Upper lobe of right lung (tissue), 1 donor: ENCODE measurements around the gene PLEKHN1. TPM values are rescaled to one million over a fixed set of nuclear protein-coding genes. Genes with fewer than 3 reads are reported as not detected.

Experiments
- ATAC-seq: fragments of 200-7000 bp; cut with Tn5 transposase; one replicate; pipeline ENCODE4 v1.9.1; 2020; ENCODE audit warnings: mild to moderate bottlenecking, moderate library complexity
- DNase-seq: peaks from one replicate; pipeline ENCODE4 v3.0.0-alpha.2; 2020
- H3K27ac ChIP-seq: fragments of 200-600 bp; one replicate; pipeline ENCODE4 v1.8.0; 2022
- H3K27me3 ChIP-seq: fragments of 200-600 bp; one replicate; pipeline ENCODE4 v1.8.0; 2022; ENCODE audit warnings: mild to moderate bottlenecking
- H3K36me3 ChIP-seq: fragments of 200-600 bp; one replicate; pipeline ENCODE4 v1.8.0; 2022
- H3K4me1 ChIP-seq: fragments of 200-600 bp; one replicate; pipeline ENCODE4 v1.8.0; 2022
- H3K4me3 ChIP-seq: fragments of 200-600 bp; one replicate; pipeline ENCODE4 v1.8.0; 2022; ENCODE audit warnings: mild to moderate bottlenecking
- H3K9me3 ChIP-seq: fragments of 200-600 bp; one replicate; pipeline ENCODE4 v1.8.0; 2022
- CTCF ChIP-seq: fragments of 200-600 bp; IDR thresholded peaks from one replicate; pipeline ENCODE4 v1.8.0; 2022; ENCODE audit warnings: antibody characterized with exemption
- intact Hi-C: fragments of 100-400 bp; cut with DNase I; formaldehyde crosslinking; loops from one replicate; pipeline ENCODE4 v1.11.0; 2022
- total RNA-seq: library from RNA; stranded (reverse); fragmentation: NEBNext Ultra II Directional; extraction: Animal tissue kit (Norgen Biotek cat#: 25700); gene quantifications from one replicate; pipeline ENCODE4 v1.2.1, GENCODE V29; 2021
- donor health status: DM: no; HTN: yes; CAD: no; lungs with severe emphysema.

PLEKHN1 gene
- total RNA-seq, 1 donor from 2014 or later = 2.1 TPM

GRCh38 chr1:998995-999724 lies 32.9 kb downstream of the PLEKHN1 start:
- TF ChIP-seq CTCF = no peak
- Histone ChIP-seq H3K36me3 (no peaks in the 10 kb centered on the region), H3K9me3 (no peaks in the 10 kb centered on the region), H3K4me3 (peak overlapping the region; percentile 59), H3K27me3 (peaks cover 34% of the 10 kb centered on the region), H3K4me1 (peaks cover 7% of the 10 kb centered on the region), H3K27ac (peak overlapping the region; percentile 75)
- intact Hi-C loops = no loop called here
- DNase-seq = peak; percentile 70
- no peak for ATAC-seq

GRCh38 chr1:999725-1000356 lies 33.6 kb downstream of the PLEKHN1 start, which contains the start of gene HES4:
Gene HES4 (minus strand): TSS chr1:1000097. CDS start chr1:999973, 124 bp downstream.
- peak; percentile 87 for ATAC-seq

GRCh38 chr1:1000357-1001056 lies 34.2 kb downstream of the PLEKHN1 start:
- peak overlapping the region; percentile 59 for H3K4me3 ChIP-seq
- peak; percentile 48 for ATAC-seq
- no peaks in the 10 kb centered on the region for H3K36me3 ChIP-seq
- intact Hi-C loops = no loop called here
- no peaks in the 10 kb centered on the region for H3K9me3 ChIP-seq
- H3K27me3 ChIP-seq = peaks cover 34% of the 10 kb centered on the region
- peak overlapping the region; percentile 95 for H3K27ac ChIP-seq
- H3K4me1 ChIP-seq = peaks cover 16% of the 10 kb centered on the region
- DNase-seq = peak; percentile 90
- TF ChIP-seq CTCF = no peak

More at GRCh38 chr1:999725-1000356, 33.6 kb downstream of the PLEKHN1 start, which contains the start of gene HES4:
- no peak for TF ChIP-seq CTCF
- Histone ChIP-seq H3K27ac (peak within 1 kb of the TSS; percentile 95), H3K27me3 (peaks cover 34% of the 10 kb centered on the region), H3K4me1 (peaks cover 9% of the 10 kb centered on the region), H3K9me3 (no peaks in the 10 kb centered on the region), H3K36me3 (no peaks in the 10 kb centered on the region), H3K4me3 (peak within 1 kb of the TSS; percentile 59)
- peak; percentile 96 for DNase-seq
- intact Hi-C loops = no loop called here

- intact Hi-C loops = no loop called here
- H3K27ac ChIP-seq = peak overlapping the region; percentile 95
- ATAC-seq (no peak), DNase-seq (peak; percentile 73)
- no peaks in the 10 kb centered on the region for H3K9me3 ChIP-seq
- TF ChIP-seq CTCF = no peak
- H3K4me1 ChIP-seq = peaks cover 21% of the 10 kb centered on the region
- H3K36me3 ChIP-seq = no peaks in the 10 kb centered on the region
- peak overlapping the region; percentile 59 for H3K4me3 ChIP-seq
- peaks cover 34% of the 10 kb centered on the region for H3K27me3 ChIP-seq
Observed at GRCh38 chr1:1001057-1001783, 34.9 kb downstream of the PLEKHN1 start.
